GM12873 (cell line): ENCODE measurements around the gene LSM7.

Experiments
- TF ChIP-seq, protein P1 (sequence below): IDR thresholded peaks from 2 replicates; pipeline ENCODE4 v1.5.1; 2012; ENCODE audit warnings: low read depth, mild to moderate bottlenecking, moderate library complexity, low read length, control low read depth; ENCODE audit not compliant: insufficient read depth; ENCODE audit errors: missing control alignments

The LSM7 gene

GRCh38 chr19:2296141-2296540, 32.2 kb downstream of the LSM7 start:
- TF ChIP-seq, protein P1, sequence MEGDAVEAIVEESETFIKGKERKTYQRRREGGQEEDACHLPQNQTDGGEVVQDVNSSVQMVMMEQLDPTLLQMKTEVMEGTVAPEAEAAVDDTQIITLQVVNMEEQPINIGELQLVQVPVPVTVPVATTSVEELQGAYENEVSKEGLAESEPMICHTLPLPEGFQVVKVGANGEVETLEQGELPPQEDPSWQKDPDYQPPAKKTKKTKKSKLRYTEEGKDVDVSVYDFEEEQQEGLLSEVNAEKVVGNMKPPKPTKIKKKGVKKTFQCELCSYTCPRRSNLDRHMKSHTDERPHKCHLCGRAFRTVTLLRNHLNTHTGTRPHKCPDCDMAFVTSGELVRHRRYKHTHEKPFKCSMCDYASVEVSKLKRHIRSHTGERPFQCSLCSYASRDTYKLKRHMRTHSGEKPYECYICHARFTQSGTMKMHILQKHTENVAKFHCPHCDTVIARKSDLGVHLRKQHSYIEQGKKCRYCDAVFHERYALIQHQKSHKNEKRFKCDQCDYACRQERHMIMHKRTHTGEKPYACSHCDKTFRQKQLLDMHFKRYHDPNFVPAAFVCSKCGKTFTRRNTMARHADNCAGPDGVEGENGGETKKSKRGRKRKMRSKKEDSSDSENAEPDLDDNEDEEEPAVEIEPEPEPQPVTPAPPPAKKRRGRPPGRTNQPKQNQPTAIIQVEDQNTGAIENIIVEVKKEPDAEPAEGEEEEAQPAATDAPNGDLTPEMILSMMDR = no peak

DNA sequence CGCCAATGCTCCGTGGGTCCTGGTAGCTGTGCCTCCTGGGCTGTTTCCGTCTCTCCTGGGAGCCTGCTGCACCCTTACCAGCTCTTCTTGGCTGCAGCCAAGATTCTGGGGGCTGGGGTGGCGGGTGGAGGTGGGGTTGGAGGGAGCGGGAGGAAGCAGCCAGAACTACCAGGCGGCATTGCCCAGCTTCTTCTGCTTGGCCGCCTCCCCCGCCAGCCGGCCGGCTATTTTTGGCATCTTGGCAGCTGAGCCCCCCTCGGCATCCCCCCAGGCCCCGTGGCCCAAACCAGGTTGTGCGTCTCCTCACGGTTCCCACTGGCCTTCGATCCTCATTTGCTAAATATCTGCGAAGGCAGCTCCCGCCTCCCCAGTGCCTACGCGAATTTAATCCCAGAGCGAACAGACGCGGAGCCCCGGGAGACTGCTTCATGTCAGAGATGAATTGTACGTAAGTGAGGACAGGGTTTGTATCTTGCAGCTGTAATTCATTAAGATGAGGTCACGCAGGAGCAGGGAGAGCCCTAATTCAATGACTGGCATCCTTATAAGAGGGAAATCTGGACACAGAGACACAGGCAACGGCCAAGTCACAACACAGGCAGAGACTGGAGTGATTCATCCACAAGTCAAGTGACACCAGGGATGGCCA, 33.6 kb downstream of the LSM7 start:
- TF ChIP-seq, protein P1 = no peak

DNA sequence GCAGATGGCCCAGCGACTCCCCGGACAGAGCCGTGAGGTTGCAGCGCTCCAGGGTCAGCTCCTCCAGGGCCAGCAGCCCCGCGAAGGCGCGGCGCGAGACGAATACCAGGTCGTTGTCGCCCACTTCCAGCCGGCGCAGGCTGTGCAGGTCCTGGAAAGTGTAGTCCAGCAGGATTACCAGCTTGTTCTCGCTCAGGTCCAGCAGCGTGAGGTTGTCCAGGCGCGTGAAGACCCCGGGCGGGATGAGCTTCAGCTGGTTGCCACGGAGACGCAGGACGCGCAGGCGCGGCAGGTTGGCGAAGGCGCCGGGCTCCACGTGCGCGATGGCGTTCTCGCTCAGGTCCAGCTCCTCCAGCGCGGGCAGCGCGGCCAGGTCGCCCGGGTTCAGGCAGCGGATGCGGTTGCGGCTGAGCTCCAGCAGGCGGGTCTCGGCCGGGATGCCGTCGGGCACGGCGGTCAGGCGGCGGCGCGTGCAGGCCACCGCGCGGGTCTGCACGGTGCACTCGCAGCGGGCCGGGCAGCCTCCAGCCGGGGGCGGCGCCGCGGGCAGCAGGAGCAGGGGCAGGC, 37.1 kb downstream of the LSM7 start:
- TF ChIP-seq, protein P1 = no peak

DNA sequence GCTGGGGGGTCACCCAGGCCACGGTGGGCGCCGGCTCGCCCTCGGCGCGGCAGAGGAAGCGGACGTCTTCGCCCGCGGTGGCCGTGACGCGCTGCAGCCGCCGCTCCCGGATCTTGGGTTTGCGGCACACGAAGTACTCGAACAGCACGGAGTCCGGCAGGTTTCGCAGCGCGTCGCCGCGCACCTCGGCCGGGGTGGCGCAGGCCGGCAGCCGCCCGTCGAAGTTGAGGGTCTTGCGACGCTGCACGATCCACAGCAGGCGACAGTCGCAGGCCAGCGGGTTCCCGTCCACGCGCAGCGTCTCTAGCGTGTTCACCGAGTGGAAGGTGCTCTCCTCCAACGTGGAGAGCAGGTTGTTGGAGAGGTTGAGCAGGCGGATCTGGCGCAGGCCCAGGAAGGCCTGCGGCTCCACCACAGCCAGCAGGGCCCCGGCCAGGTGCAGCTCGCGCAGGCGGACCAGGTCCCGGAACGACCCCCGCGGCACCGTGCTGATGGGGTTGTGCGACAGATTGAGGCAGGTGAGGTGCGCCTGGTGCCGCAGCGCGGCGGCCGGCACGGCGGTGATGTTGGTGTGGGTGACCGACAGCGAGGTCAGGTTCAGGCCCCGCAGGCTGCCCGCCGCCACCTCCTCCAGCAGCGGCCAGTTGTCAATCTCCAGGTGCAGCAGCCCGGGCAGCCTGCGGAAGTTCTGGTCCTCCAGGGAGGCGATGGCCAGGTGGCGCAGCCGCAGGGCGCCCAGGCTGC, 37.8 kb downstream of the LSM7 start:
- TF ChIP-seq, protein P1 = no peak

DNA sequence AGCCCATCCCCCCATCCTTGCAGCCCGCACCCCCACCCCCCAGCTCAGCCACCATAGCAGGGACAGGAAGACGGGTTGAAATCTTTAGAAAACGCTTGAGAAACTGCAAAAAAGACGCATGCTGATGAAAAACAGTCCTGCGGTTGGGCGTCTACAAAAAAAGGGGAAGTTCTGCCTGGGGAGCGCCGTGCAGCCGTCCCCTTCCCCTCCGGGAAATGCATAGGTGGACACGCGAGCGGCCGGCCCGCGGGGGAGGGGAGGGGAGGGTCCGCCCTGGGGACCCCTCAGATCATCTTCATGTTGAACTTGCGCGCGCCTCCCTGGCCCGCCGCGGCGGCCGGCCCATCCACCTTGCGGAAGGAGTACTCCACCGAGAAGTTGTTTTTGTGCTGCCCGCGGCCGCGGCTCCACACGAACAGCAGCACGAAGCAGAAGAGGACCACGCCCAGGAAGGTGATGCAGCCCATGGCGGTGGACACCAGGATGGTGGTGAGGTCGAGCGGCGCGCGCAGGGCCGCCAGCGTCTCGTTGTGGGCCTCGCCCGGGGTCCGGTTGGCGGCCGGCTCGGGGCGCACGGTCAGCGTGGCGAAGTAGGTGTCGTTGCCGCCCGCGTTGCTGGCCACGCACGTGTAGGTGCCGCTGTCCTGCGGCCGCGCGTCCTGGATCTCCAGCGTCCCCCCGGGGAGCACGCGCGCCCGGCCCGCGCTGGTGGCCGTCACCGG, 38.5 kb downstream of the LSM7 start:
- TF ChIP-seq, protein P1 = no peak

DNA sequence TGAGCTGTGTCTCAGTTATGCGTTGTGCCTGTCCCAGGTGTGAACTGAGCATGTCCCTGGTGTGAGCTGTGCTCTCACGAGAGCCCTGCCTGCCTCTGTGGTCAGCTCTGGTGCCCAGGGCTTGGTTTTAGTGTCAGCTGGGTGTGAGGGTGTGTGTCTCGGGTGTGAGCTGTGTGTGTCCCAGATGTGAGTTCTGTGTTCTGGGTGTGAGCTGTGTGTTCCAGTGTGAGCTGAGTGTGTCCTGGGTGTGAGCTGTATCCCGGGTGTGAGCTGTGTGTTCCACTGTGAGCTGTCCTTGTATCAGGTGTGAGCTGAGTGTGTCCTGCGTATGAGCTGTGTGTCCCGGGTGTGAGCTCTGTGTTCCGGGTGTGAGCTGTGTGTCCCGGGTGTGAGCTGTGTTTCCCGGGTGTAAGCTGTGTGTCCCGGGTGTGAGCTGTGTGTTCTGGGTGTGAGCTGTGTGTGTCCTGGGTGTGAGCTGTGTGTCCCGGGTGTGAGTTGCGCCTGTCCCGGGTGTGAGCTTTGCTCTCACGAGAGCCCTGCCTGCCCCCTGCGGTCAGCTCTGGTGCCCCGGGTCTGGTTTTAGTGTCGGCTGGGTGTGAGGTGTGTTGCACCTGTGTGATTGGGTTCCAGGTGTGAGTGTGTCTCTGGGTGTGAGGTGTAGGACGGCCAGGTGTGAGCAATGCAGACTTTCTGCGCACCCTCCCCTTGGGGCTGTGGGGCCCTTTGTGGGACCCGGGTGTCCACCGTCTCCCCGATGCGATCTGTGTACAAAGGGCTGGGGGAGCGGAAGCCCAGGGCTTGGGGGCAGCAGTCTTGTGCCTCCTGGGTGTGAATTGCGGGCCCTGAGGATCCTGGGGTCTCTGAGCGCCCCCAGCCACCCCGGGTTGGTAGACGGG, 39.3 kb downstream of the LSM7 start:
- TF ChIP-seq, protein P1 = no peak
